Adrenal gland (tissue), 5 donors: ENCODE data around the gene MFAP3L.

Experiments used
- POLR2A ChIP-seq, 2 donors: fragments of 450-650 bp; IDR thresholded peaks; one replicate each; pipeline ENCODE4 v1.6.1; 2017; ENCODE audit warnings: antibody characterized with exemption in 2 of 2, mild to moderate bottlenecking in 2 of 2, moderate library complexity in 1 of 2
- TF ChIP-seq, protein P1 (sequence below), 6 experiments: fragments of 450-650 bp in 4 of 6; fragments of 200-600 bp in 2 of 6; sonication (generic) in 1 of 6; IDR thresholded peaks; 1 replicate in 5 of 6; 2 replicates in 1 of 6; pipeline versions ENCODE4 v1.5.1 to v1.8.0; 2016 to 2021; ENCODE audit warnings: antibody characterized with exemption in 6 of 6, mild to moderate bottlenecking in 2 of 6, moderate library complexity in 1 of 6
- donor health status: DM: no; HTN: no; CAD: no.

- TF ChIP-seq, protein P1, sequence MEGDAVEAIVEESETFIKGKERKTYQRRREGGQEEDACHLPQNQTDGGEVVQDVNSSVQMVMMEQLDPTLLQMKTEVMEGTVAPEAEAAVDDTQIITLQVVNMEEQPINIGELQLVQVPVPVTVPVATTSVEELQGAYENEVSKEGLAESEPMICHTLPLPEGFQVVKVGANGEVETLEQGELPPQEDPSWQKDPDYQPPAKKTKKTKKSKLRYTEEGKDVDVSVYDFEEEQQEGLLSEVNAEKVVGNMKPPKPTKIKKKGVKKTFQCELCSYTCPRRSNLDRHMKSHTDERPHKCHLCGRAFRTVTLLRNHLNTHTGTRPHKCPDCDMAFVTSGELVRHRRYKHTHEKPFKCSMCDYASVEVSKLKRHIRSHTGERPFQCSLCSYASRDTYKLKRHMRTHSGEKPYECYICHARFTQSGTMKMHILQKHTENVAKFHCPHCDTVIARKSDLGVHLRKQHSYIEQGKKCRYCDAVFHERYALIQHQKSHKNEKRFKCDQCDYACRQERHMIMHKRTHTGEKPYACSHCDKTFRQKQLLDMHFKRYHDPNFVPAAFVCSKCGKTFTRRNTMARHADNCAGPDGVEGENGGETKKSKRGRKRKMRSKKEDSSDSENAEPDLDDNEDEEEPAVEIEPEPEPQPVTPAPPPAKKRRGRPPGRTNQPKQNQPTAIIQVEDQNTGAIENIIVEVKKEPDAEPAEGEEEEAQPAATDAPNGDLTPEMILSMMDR (IDR thresholded peaks at IDR 0.05), result no peak
- TF ChIP-seq POLR2A (IDR thresholded peaks at IDR 0.05), result no peak
Observed at GRCh38 chr4:169945636-169946035, 80.6 kb downstream of the MFAP3L start.
